HG02885 (cell line): ENCODE data around the gene ST7.
"Not testable (repeated sequence)": the region's sequence is repeated elsewhere in the genome, so short reads cannot be mapped to it uniquely, and the experiment has no call there.

Experiments used
- ATAC-seq: cut with Tn5 transposase; IDR thresholded peaks from one replicate; pipeline ENCODE4 v1.9.1; 2021; ENCODE audit warnings: mild to moderate bottlenecking; ENCODE audit not compliant: unreplicated experiment, poor library complexity

Gene ST7

GRCh38 chr7:117019786-117020590 is 66.7 kb downstream of the ST7 start:
- ATAC-seq, result no peak

GRCh38 chr7:117020591-117020973 is 67.3 kb downstream of the ST7 start:
- ATAC-seq, result no peak

DNA sequence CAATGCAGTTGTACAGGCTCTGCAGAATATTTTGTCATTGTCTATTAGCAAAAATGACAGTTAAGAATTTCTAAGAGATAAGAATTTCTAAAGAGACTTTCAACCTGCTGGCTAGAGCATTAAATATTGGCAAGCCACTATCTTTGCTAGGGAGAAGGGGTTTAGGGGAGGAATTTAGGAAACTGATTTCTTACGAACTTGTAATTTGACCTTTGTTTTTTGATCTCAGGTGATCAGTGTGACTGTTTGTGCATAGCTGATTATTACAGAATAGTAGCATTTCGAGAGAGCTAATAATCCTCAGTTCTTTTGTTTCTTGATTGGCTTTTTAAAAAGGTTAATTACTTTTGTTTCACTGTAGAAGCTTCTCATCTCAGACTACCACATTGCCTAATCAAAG is 68.1 kb downstream of the ST7 start:
- no peak for ATAC-seq

DNA sequence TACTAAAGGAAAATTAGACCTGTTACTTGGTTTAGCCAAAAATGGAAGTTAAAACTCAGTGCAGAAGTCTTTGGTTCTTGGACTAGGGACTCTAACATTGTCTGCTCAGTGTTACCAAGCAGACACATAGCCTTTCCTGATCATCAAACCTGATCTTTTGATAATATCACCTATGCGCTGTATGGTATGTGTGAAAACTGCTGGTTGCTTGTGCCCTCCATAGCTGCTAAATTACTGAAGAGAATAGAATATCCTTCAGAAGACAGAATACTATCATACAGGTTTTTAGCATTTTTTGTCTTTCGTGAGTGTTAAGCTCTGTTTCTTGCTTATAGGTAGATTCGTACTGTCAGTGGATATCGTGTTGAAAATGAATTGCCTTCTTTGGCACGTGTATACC is 68.7 kb downstream of the ST7 start:
- no peak for ATAC-seq

DNA sequence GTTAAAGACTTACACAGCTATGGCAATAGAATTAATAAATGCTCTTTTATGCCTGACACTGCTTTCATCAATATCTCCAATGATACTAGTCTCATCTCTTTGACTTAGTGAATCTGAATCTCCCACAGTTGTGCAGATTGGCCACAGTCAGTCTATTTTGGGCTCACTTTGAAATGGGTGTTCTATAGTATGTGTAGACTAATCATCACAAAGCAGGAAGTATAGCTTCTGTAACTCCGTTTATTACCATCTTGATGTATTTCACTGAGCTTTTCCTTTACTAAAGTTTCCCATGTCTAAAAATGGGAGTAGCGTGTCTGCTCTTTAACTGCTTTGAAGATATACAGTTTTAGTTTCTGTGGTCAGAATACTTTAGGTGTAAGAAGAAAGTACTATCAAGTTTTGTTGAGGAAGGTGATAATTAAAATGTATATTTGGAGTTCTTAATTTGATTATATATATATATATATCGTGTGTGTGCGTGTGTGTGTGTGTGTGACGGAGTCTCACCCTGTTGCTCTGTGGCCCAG is 70.1 kb downstream of the ST7 start:
- ATAC-seq, result peak; percentile 91

DNA sequence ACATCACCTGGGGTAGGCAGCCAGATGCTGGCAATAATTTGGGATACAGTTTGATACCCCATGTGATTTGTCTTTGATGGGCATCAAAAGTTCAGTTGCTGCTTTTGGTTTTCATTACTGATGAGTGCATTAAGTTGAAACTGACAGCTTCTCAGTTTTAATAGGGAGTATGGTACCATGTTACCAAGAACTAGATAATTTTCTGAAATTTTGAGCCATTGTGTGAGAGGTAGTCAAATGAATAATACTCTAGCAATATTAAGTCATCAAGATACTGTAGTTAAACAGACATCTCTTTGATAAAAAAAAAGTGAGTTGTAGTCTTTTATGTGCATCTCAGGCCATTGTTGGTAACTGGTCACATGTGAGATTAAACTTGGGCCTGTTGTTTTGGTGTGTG is 71.5 kb downstream of the ST7 start:
- ATAC-seq, result no peak

- ATAC-seq, result no peak
Measured at GRCh38 chr7:117025891-117026290, 72.6 kb downstream of the ST7 start.

GRCh38 chr7:117030346-117030745 is 77.0 kb downstream of the ST7 start:
- not testable (repeated sequence) for ATAC-seq

- ATAC-seq, result not testable (repeated sequence)
Measured at GRCh38 chr7:117030793-117031192, 77.5 kb downstream of the ST7 start.

- ATAC-seq, result no peak
Measured at GRCh38 chr7:117032810-117033209, 79.5 kb downstream of the ST7 start.

GRCh38 chr7:117034851-117035464 is 81.7 kb downstream of the ST7 start:
- no peak for ATAC-seq

GRCh38 chr7:117035465-117035862 is 82.2 kb downstream of the ST7 start:
- ATAC-seq, result no peak

DNA sequence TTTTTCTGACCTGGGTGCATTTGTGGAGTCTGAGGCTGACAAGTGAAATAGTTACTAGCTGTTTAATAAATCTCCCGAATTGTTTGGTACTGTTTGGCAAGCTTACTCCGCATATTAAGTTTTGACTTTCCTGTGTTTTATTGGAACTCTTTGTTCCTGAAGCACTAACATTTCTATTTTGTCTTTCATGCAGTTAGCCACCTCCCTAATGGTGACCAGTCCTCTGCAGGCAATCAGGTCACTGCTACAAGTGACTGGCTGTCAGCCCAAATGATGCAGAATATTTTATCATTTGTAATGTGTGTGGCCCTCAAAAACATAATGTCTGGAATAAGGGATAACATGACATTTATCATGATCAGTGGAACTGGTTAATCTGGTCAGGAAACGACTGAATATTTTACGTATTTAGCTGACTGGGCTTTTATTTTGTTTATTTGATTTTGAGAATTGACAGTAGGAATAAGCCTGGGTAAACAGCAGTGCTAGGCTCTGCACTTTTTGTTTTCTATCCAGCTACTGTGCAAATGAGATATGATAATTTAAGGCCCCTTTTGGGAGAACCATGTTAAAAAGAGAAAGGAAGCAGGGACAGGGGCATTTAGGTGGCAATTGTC is 82.9 kb downstream of the ST7 start:
- no peak for ATAC-seq

DNA sequence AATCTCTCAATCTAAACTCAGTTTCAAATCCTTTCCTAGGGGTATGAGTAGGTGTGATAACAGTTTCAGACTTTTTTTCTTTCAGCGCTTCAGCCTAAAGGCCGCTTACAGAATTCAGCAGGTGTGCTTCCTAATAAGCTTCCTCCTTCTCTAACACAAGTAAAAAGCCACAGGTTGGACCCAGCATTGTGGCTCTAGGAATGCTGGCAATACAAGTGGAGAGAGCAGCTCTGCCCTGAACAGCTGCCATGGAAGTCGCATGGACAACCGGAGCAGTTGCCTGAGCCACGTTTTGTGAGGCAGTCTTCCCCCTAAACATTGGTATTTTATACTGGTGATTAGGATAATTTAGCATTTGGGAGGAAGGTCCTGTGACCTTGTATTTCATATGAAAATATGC is 83.5 kb downstream of the ST7 start:
- ATAC-seq, result no peak

DNA sequence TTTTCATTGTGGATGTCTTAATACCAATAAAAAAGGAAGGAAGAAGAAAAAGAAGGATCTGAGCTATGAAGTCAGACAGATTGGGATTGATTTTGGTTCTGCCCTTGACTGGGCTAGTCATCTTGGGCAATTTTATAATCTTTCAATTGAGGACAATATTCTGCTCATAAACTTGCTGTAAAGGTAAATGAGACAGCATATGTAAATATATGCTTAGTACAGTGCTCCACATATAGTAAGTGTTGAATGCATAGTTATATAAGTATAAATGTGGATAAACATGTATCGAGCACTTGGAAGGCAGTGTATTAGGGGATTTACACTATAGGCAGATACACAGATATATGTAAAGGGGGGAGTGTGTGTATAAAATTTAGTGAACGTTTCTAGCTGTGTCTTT is 85.1 kb downstream of the ST7 start:
- ATAC-seq, result no peak

- peak; percentile 86 for ATAC-seq
Measured at GRCh38 chr7:117041007-117041406, 87.7 kb downstream of the ST7 start.

- ATAC-seq, result no peak
Measured at GRCh38 chr7:117041822-117042221, 88.5 kb downstream of the ST7 start.

GRCh38 chr7:117043108-117043825 is 90.0 kb downstream of the ST7 start:
- no peak for ATAC-seq

- no peak for ATAC-seq
Measured at GRCh38 chr7:117044664-117045063, 91.4 kb downstream of the ST7 start.

- no peak for ATAC-seq
Measured at GRCh38 chr7:117045927-117046710, 92.8 kb downstream of the ST7 start.
